ENCODE data around the gene CAMTA1. TPM values are rescaled to one million over a fixed set of nuclear protein-coding genes. Genes with fewer than 3 reads are reported as not detected.

CAMTA1 gene
- total RNA-seq, 1 experiment from 2014 or later, result 60.0 TPM

- Histone ChIP-seq H3K4me3 (ENCODE audit: low read depth, low read length) (no peak overlapping the region), H3K9me3 (no peaks in the 10 kb centered on the region), H3K27me3 (replicated peaks; ENCODE audit: control insufficient read depth, insufficient read depth, low read length) (no peaks in the 10 kb centered on the region), H3K4me1 (no peaks in the 10 kb centered on the region), H3K36me3 (ENCODE audit: control insufficient read depth, insufficient read depth, low read length) (no peaks in the 10 kb centered on the region)
- Mint-ChIP-seq H3K4me1 (ENCODE audit: low read depth, unreplicated experiment) (no peaks in the 10 kb centered on the region), H3K27ac (ENCODE audit: unreplicated experiment) (no peak overlapping the region), H3K4me3 (ENCODE audit: unreplicated experiment) (no peak overlapping the region), H3K27me3 (ENCODE audit: insufficient read depth, unreplicated experiment) (no peaks in the 10 kb centered on the region), H3K9me3 (ENCODE audit: unreplicated experiment) (no peaks in the 10 kb centered on the region), H3K36me3 (ENCODE audit: insufficient read depth, unreplicated experiment) (no peaks in the 10 kb centered on the region)
- no peak for DNase-seq
- ChIA-PET POLR2A (no interaction called here), CTCF (no interaction called here)
- no peak for TF ChIP-seq CTCF (IDR thresholded peaks at IDR 0.05; ENCODE audit: insufficient read depth in 1 of 2, low read depth in 1 of 2, low read length in 1 of 2, severe bottlenecking in 1 of 2, unreplicated experiment in 1 of 2)
- no TSS peak for BruUV-seq (replicated peaks)
- intact Hi-C loops (cut with micrococcal nuclease; ENCODE audit: unreplicated experiment), result no loop called here
These were observed 715.3 kb downstream of the CAMTA1 start for GRCh38 chr1:7500381-7501083.

- Mint-ChIP-seq H3K36me3 (ENCODE audit: insufficient read depth, unreplicated experiment) (no peaks in the 10 kb centered on the region), H3K27me3 (ENCODE audit: insufficient read depth, unreplicated experiment) (no peaks in the 10 kb centered on the region)
These were observed 715.8 kb downstream of the CAMTA1 start for GRCh38 chr1:7501084-7501491.

More at GRCh38 chr1:7501084-7501491, 715.8 kb downstream of the CAMTA1 start:
- ChIA-PET CTCF (no interaction called here), POLR2A (no interaction called here)
- H3K4me1 ChIP-seq, result no peaks in the 10 kb centered on the region
- DNase-seq, result no peak
- no peak for TF ChIP-seq CTCF (IDR thresholded peaks at IDR 0.05; ENCODE audit: insufficient read depth in 1 of 2, low read depth in 1 of 2, low read length in 1 of 2, severe bottlenecking in 1 of 2, unreplicated experiment in 1 of 2)
- BruUV-seq (replicated peaks), result no TSS peak
- H3K9me3 ChIP-seq, result no peaks in the 10 kb centered on the region
- H3K4me3 Mint-ChIP-seq (ENCODE audit: unreplicated experiment), result no peak overlapping the region
- no peaks in the 10 kb centered on the region for H3K36me3 ChIP-seq (ENCODE audit: control insufficient read depth, insufficient read depth, low read length)
- no peak overlapping the region for H3K4me3 ChIP-seq (ENCODE audit: low read depth, low read length)
- no peaks in the 10 kb centered on the region for H3K27me3 ChIP-seq (replicated peaks; ENCODE audit: control insufficient read depth, insufficient read depth, low read length)
- intact Hi-C loops (cut with micrococcal nuclease; ENCODE audit: unreplicated experiment), result no loop called here
- H3K4me1 Mint-ChIP-seq (ENCODE audit: low read depth, unreplicated experiment), result no peaks in the 10 kb centered on the region
- no peaks in the 10 kb centered on the region for H3K9me3 Mint-ChIP-seq (ENCODE audit: unreplicated experiment)
- H3K27ac Mint-ChIP-seq (ENCODE audit: unreplicated experiment), result no peak overlapping the region
